SU-DHL-6 (cell line): ENCODE measurements around the gene ISX.

Experiments used
- H2AFZ ChIP-seq: fragments of 200-600 bp; sonication (generic); 2 replicates; pipeline ENCODE4 v1.6.1; 2014; ENCODE audit warnings: low read depth, mild to moderate bottlenecking, moderate library complexity, mixed read lengths, antibody characterized with exemption, low read length; ENCODE audit not compliant: severe bottlenecking
- H3F3A ChIP-seq: fragments of 200-600 bp; shearing (Covaris generic); 2 replicates; pipeline ENCODE4 v1.6.0; 2016; ENCODE audit warnings: antibody characterized with exemption, mild to moderate bottlenecking; ENCODE audit not compliant: insufficient read depth
- H3K27ac ChIP-seq: fragments of 200-600 bp; sonication (generic); 2 replicates; pipeline ENCODE4 v1.5.1; 2016; ENCODE audit warnings: low read depth, mild to moderate bottlenecking, low read length, moderate library complexity, mixed read lengths
- H3K27me3 ChIP-seq: fragments of 200-600 bp; sonication (generic), shearing (Covaris generic); 2 replicates; pipeline ENCODE4 v1.6.0; 2014; ENCODE audit warnings: mild to moderate bottlenecking, low read length
- H3K36me3 ChIP-seq: fragments of 200-600 bp; sonication (generic); 2 replicates; pipeline ENCODE4 v1.6.1; 2014; ENCODE audit warnings: mild to moderate bottlenecking, low read length, mixed read lengths
- H3K4me2 ChIP-seq: fragments of 300-600, 200-600 bp; shearing (Covaris generic), sonication (generic); 2 replicates; pipeline ENCODE4 v1.6.0; 2014; ENCODE audit warnings: low read length, low read depth, mild to moderate bottlenecking; ENCODE audit not compliant: poor library complexity, severe bottlenecking
- H3K4me3 ChIP-seq: fragments of 200-600 bp; sonication (generic); 2 replicates; pipeline ENCODE4 v1.5.1; 2014; ENCODE audit warnings: antibody characterized with exemption, low read length, mild to moderate bottlenecking, mixed read lengths; ENCODE audit not compliant: insufficient read depth, poor library complexity, severe bottlenecking
- H3K79me2 ChIP-seq: fragments of 200-600 bp; sonication (generic); 2 replicates; pipeline ENCODE4 v1.6.1; 2014; ENCODE audit warnings: mild to moderate bottlenecking, low read length, moderate library complexity; ENCODE audit not compliant: insufficient read depth
- H3K9ac ChIP-seq: fragments of 200-600 bp; sonication (generic); 2 replicates; pipeline ENCODE4 v1.7.0; 2014; ENCODE audit warnings: mild to moderate bottlenecking, low read length
- H3K9me2 ChIP-seq: fragments of 200-600 bp; sonication (generic); replicated peaks from 2 replicates; pipeline ENCODE4 v1.6.1; 2014; ENCODE audit warnings: low read length; ENCODE audit not compliant: insufficient read depth
- H3K9me3 ChIP-seq: fragments of 200-600 bp; sonication (generic); 2 replicates; pipeline ENCODE4 v1.6.1; 2014; ENCODE audit warnings: low read length, mixed read lengths; ENCODE audit not compliant: insufficient read depth
- H4K20me1 ChIP-seq: fragments of 200-600 bp; sonication (generic); 2 replicates; pipeline ENCODE4 v1.6.1; 2014; ENCODE audit warnings: low read depth, mild to moderate bottlenecking, antibody characterized with exemption, low read length, moderate library complexity, mixed read lengths
- EZH2phosphoT487 ChIP-seq: fragments of 200-600 bp; sonication (generic), shearing (Covaris generic); conservative IDR thresholded peaks from 2 replicates; pipeline ENCODE4 v1.6.1; 2018; ENCODE audit warnings: mild to moderate bottlenecking, antibody characterized with exemption, low read length, moderate library complexity, mixed read lengths
- TF ChIP-seq, protein P1 (sequence below): fragments of 200-600 bp; sonication (generic); IDR thresholded peaks from one replicate; pipeline ENCODE4 v1.5.1; 2017; ENCODE audit warnings: antibody characterized with exemption, mild to moderate bottlenecking, low read length, moderate library complexity; ENCODE audit not compliant: insufficient read depth, poor library complexity, severe bottlenecking

ISX gene

DNA sequence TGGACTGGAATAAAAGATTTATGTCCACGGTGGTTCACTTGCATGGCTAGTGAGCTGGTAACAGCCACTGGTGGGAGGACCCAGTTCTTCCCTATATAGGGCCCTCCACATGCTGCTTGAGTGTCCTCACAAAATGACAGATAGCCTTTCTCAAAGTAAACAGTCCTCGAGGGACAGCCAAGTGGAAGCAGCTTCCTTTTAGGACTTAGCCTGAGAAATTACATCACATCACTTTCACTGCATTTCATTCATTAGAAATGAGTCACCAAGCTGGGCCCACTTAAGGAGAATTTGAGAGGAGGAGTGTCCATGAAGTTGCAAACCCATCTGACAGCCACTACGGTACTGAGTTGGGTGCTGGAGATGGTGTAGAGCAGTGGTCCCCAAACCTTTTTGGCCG is 7.0 kb downstream of the ISX start:
- Histone ChIP-seq H3K79me2 (no peaks in the 10 kb centered on the region), H3K9ac (no peak overlapping the region), H2AFZ (no peak overlapping the region), H3K9me2 (no peaks in the 10 kb centered on the region; the same call in 1 of the 2 replicates), H3F3A (no peaks in the 10 kb centered on the region), H3K36me3 (no peaks in the 10 kb centered on the region), H3K9me3 (no peaks in the 10 kb centered on the region), H3K4me3 (no peak overlapping the region), H3K27me3 (no peaks in the 10 kb centered on the region), H4K20me1 (no peaks in the 10 kb centered on the region), H3K4me2 (no peak overlapping the region), H3K27ac (no peak overlapping the region)
- no peak for TF ChIP-seq EZH2phosphoT487
- TF ChIP-seq, protein P1, sequence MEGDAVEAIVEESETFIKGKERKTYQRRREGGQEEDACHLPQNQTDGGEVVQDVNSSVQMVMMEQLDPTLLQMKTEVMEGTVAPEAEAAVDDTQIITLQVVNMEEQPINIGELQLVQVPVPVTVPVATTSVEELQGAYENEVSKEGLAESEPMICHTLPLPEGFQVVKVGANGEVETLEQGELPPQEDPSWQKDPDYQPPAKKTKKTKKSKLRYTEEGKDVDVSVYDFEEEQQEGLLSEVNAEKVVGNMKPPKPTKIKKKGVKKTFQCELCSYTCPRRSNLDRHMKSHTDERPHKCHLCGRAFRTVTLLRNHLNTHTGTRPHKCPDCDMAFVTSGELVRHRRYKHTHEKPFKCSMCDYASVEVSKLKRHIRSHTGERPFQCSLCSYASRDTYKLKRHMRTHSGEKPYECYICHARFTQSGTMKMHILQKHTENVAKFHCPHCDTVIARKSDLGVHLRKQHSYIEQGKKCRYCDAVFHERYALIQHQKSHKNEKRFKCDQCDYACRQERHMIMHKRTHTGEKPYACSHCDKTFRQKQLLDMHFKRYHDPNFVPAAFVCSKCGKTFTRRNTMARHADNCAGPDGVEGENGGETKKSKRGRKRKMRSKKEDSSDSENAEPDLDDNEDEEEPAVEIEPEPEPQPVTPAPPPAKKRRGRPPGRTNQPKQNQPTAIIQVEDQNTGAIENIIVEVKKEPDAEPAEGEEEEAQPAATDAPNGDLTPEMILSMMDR = no peak

DNA sequence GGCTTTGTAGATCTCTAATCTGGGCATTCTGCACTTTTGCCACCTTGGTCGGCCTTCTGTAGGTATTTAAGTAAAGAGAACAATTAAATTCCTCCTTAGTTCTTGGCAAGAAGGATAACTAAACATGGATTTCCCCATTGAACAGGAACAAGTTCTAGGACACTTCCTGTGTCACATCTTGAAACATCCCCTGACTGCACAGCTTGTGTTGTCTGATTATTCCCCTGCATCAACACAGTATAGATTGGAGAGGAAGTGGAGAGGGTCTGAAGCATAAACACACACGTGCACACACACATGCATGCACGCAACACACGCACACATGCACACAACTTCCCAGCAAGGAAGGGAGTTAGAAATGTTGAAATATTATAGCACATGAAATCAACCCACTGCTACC is 8.6 kb downstream of the ISX start:
- Histone ChIP-seq H3K27ac (no peak overlapping the region), H3K9me2 (no peaks in the 10 kb centered on the region; the same call in 1 of the 2 replicates), H3K9me3 (no peaks in the 10 kb centered on the region), H3K36me3 (no peaks in the 10 kb centered on the region), H4K20me1 (no peaks in the 10 kb centered on the region), H3K4me2 (no peak overlapping the region), H3K27me3 (no peaks in the 10 kb centered on the region), H3K9ac (no peak overlapping the region), H2AFZ (no peak overlapping the region), H3K79me2 (no peaks in the 10 kb centered on the region), H3F3A (no peaks in the 10 kb centered on the region), H3K4me3 (no peak overlapping the region)
- TF ChIP-seq, protein P1 = no peak
- no peak for TF ChIP-seq EZH2phosphoT487

DNA sequence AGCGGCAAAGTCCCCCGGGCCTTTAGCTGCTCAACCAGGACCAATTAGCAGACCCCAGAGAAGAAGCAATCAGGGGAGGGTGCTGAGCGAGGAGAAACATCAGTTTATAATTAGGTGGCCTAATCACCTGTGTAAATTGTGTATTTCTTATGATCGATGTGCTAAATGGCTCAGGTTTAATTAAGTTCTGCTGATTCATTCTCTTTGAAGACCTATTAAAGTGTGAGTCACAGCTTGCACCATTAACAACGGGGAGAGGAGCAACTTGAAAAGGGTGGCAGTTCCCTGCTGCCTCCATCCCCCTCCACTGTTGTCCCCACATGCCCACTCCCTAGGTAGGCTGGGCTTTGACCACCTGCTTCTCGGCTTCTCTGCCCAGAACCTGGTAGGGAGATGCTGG is 10.7 kb downstream of the ISX start:
- Histone ChIP-seq H3K9ac (no peak overlapping the region), H3K4me2 (no peak overlapping the region), H3F3A (no peaks in the 10 kb centered on the region), H2AFZ (no peak overlapping the region), H3K36me3 (no peaks in the 10 kb centered on the region), H4K20me1 (no peaks in the 10 kb centered on the region), H3K4me3 (no peak overlapping the region), H3K9me2 (no peaks in the 10 kb centered on the region; the same call in 1 of the 2 replicates), H3K79me2 (no peaks in the 10 kb centered on the region), H3K9me3 (no peaks in the 10 kb centered on the region), H3K27me3 (no peaks in the 10 kb centered on the region), H3K27ac (no peak overlapping the region)
- no peak for TF ChIP-seq EZH2phosphoT487
- TF ChIP-seq, protein P1 = no peak

DNA sequence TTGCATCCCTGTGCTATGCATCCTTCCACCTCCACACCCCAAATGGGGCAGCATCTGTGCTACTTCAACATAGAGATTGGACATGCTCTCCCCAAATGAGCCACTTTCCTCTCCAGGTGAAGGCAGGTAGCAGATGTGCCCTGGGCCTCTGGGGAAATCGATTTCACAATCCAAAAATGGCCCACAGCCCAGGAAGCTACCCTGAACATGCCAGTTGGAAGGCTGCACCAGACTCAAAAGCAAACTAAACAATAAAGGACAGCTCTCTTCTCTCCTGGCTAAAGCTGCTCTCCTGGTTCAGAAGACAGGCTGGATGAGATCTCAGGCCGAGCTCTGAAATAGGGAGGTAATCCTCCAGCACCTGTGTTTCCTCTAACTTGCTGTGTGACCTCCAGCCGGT is 19.7 kb downstream of the ISX start:
- H3K4me2 ChIP-seq = no peak overlapping the region
- H3K9me2 ChIP-seq = no peaks in the 10 kb centered on the region
- H2AFZ ChIP-seq = no peak overlapping the region

More for the DNA sequence above, 19.7 kb downstream of the ISX start:
- Histone ChIP-seq H3K27me3 (no peaks in the 10 kb centered on the region), H3K27ac (no peak overlapping the region), H3F3A (no peaks in the 10 kb centered on the region), H4K20me1 (no peaks in the 10 kb centered on the region), H3K9me3 (no peaks in the 10 kb centered on the region), H3K79me2 (no peaks in the 10 kb centered on the region), H3K9ac (no peak overlapping the region), H3K4me3 (no peak overlapping the region), H3K36me3 (no peaks in the 10 kb centered on the region)
- no peak for TF ChIP-seq EZH2phosphoT487
- TF ChIP-seq, protein P1 = no peak
